GM10266 (cell line): ENCODE measurements around the gene UBN2.
"Not testable (repeated sequence)": the region's sequence is repeated elsewhere in the genome, so short reads cannot be mapped to it uniquely, and the experiment has no call there.

Experiments used
- DNase-seq: peaks from one replicate; pipeline ENCODE4 v3.0.0; 2012; ENCODE audit errors: extremely low spot score
- CTCF ChIP-seq: IDR thresholded peaks from 2 replicates; pipeline ENCODE4 v1.5.1; 2012; ENCODE audit warnings: mild to moderate bottlenecking, low read depth; ENCODE audit not compliant: control insufficient read depth, insufficient read depth; ENCODE audit errors: missing control alignments

Gene UBN2

GRCh38 chr7:139192014-139192706 is 38.9 kb upstream of the UBN2 start:
- DNase-seq, result no peak

GRCh38 chr7:139200382-139200781 is 30.7 kb upstream of the UBN2 start:
- no peak for DNase-seq
- TF ChIP-seq CTCF, result no peak

More at GRCh38 chr7:139192014-139192706, 38.9 kb upstream of the UBN2 start:
- no peak for TF ChIP-seq CTCF

GRCh38 chr7:139203992-139204391 is 27.0 kb upstream of the UBN2 start:
- TF ChIP-seq CTCF, result no peak
- DNase-seq, result no peak

GRCh38 chr7:139205843-139206242 is 25.2 kb upstream of the UBN2 start:
- TF ChIP-seq CTCF, result no peak
- no peak for DNase-seq

GRCh38 chr7:139212133-139212532 is 18.9 kb upstream of the UBN2 start:
- no peak for TF ChIP-seq CTCF
- no peak for DNase-seq

- not testable (repeated sequence) for DNase-seq
Observed at GRCh38 chr7:139213489-139213888, 17.5 kb upstream of the UBN2 start.

- DNase-seq, result no peak
- TF ChIP-seq CTCF, result no peak
Observed at GRCh38 chr7:139218173-139218572, 12.9 kb upstream of the UBN2 start.

GRCh38 chr7:139224219-139224618 is 6.8 kb upstream of the UBN2 start:
- DNase-seq, result no peak
- TF ChIP-seq CTCF, result no peak

- DNase-seq, result not testable (repeated sequence)
Observed at GRCh38 chr7:139224836-139225235, 6.2 kb upstream of the UBN2 start.

GRCh38 chr7:139225286-139226157 is 5.5 kb upstream of the UBN2 start:
- DNase-seq, result not testable (repeated sequence)

GRCh38 chr7:139226158-139226515 is 4.9 kb upstream of the UBN2 start:
- not testable (repeated sequence) for DNase-seq
